HG03103 (cell line): Measurements from ENCODE around the gene TYR.
"Not testable (repeated sequence)": the region's sequence is repeated elsewhere in the genome, so short reads cannot be mapped to it uniquely, and the experiment has no call there.

Experiments used
- ATAC-seq: cut with Tn5 transposase; IDR thresholded peaks from one replicate; pipeline ENCODE4 v1.9.1; 2021; ENCODE audit warnings: low read depth; ENCODE audit not compliant: unreplicated experiment

Gene TYR

GRCh38 chr11:89267660-89268302 is 90.1 kb downstream of the TYR start:
- ATAC-seq = no peak

DNA sequence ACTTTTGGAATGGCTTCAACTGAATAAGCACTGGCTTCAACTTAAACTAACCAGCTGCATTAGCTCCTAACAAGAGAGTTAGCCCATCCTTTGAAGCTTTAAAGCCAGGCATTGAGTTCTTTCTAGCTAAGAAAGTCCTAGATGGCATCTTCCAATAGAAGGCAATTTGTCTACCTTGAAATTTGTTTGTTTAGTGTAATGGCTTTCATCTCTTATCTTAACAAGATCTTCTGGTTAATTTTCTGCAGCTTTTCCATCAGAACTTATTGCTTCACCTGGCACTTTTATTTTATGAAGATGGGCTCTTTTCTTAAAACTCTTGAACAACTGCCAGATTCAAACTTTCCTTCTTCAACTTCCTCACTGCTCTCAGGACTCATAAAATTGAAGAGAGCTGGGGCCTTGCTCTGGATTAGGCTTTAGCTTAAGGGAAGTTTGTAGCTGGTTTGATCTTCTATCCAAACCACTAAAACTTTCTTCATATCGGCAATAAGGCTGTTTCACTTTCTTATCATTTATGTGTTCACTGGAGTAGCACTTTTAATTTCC is 94.9 kb downstream of the TYR start:
- not testable (repeated sequence) for ATAC-seq

- ATAC-seq = not testable (repeated sequence)
Observed at GRCh38 chr11:89273220-89273619, 95.5 kb downstream of the TYR start.

GRCh38 chr11:89275966-89276365 is 98.3 kb downstream of the TYR start:
- no peak for ATAC-seq

DNA sequence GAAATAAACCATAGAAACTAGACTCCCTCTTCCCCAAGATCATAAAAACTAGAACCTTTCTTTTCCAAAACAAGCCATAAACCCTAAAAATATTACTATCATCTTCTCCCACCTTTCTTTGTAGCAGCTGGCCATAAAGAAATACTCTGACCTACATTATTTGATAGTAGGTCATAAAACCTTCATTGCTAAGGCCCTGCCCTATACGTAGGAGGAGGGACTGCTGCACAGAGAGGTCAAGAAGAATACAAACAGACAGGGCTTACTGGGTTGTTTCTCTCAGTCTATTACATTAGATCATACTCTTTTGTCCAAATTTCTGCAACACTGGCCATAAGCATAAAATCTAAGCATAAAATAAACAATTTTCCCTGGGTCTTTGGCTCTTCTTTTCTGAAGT is 101.5 kb downstream of the TYR start:
- ATAC-seq = no peak

- not testable (repeated sequence) for ATAC-seq
Observed at GRCh38 chr11:89281032-89281677, 103.5 kb downstream of the TYR start.

DNA sequence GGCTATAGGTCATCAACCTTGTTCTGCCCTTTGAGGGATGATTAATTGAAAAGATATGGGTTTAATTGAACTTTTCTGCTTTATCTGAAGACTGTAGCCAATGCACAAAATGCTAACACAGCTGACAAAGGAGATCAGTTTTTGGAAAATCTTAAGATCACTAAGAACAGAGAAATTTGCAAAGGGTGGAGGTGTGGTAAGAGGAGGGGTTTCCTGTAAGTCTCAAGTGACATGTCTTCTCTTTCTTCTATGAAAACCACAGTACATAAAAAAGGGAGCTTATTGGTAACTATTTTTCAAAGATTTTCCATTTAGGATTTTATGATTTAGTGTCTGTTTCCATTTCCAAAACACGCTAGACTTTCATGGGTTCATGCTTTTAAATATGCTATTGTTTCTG is 108.9 kb downstream of the TYR start:
- ATAC-seq = not testable (repeated sequence)

DNA sequence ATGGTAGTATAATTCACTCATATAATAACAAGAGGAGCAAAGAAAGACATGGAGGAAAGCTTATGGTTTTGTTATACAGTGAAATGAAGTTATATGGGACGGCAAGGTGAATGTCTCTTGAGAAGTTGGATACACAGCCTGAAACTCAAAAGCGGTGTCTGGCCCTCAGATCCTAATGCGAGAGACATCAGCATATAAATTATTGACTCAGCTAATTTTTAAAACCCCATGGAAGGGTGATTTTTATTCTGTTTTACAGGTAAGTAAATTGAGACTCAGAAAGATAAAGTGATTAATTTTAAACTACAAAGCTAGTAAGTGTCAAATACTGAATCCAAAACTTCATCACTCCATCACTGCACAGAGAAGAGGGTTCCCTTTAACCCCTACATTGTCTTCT is 110.3 kb downstream of the TYR start:
- ATAC-seq = not testable (repeated sequence)

DNA sequence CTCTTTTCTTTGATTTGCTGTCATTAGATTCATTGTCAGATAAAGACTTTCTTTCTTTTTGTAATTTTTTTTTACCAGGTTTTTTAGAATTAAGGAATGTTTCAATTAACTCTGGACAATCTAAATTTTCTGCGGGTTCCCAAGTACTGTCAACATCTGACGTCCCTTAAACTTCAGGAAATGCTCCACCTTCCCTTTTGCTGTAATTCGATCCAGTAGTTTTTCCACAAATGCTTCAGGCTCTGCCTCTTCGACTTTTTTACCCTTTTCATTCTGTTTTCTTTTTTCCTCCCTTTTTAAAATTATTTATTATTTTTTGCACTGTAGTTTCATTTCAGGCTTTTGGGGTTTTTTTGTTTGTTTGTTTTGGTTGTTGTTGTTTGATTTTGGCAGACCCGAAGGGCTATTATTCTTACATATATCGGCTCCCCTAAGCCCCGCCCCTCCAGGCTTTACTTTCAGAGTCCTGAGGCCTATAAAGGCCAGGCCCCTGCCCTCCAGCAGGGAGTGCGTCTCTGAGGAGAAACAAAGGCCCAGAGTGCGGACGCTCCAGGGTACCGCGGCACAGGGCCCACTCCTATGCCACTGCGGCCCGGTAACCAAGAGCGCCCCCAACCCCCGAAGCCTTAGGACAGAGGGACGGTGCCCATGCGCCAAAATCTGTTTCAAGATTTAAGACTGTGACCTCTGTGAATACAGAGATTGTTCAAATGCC is 116.4 kb downstream of the TYR start:
- ATAC-seq = no peak

DNA sequence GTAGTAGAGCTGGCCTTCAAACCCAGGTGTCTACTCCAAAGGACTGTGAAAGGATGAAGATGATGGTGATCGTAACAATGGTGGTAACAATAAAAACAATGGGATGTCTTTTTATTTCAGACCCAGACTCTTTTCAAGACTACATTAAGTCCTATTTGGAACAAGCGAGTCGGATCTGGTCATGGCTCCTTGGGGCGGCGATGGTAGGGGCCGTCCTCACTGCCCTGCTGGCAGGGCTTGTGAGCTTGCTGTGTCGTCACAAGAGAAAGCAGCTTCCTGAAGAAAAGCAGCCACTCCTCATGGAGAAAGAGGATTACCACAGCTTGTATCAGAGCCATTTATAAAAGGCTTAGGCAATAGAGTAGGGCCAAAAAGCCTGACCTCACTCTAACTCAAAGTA is 117.3 kb downstream of the TYR start:
- not testable (repeated sequence) for ATAC-seq

- not testable (repeated sequence) for ATAC-seq
Observed at GRCh38 chr11:89303029-89303428, 125.4 kb downstream of the TYR start.

DNA sequence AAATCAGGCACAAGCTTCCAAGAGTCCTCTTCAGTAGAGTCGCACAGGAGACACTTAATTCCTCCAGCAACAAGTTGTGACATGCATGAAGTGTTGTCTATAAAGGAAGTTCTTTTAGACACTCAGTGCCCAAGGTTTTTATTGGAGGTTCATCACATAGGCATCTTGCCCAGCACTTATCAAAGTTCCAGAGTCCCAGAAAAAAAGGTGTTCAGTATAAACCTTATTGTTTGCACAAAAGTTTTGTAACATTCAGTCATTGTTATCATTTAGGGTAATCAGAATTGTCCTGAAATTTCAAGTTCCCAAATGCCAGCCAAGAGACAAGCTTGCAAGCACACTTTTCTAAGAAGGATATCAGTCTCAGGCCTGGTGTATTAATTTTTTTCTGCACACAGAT is 130.6 kb downstream of the TYR start:
- not testable (repeated sequence) for ATAC-seq

GRCh38 chr11:89309321-89309985 is 131.8 kb downstream of the TYR start:
- not testable (repeated sequence) for ATAC-seq

DNA sequence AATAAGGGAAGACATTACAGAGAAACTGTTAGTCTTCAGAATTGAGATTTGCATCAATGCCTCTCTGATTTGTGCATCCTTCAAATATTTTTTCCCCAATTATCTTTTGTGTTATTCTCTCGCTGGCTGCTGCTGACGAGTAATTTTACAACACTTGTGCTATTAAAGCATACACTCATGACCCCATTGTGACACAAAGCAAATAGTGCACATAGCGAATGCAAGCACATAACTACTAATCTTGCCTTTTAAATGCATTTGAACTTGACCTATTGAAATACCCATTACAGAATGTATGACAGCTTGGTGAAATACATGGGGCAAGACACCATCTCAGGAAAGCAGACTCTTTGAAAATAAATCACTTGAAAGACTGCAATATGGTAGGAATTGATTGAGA is 132.9 kb downstream of the TYR start:
- ATAC-seq = not testable (repeated sequence)

- no peak for ATAC-seq
Observed at GRCh38 chr11:89321401-89321800, 143.7 kb downstream of the TYR start.

DNA sequence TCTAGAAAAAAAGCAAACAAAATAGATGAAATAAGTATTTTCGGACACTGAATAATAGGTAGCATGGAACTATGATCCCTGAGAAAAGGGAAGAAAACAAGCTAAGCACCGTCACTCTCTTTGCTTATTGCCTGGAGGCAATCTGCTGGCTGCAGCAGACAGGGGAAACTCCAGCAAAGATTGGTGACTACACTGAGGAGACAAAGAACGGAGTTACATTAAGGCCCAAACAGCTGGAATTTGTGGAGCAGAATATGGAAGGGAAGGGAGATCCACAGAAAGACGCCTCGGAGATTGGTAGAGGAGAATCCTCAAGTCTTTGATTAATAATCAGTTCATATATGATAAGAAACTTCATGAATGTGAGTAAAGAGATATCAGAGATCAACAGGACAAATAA is 150.2 kb downstream of the TYR start:
- no peak for ATAC-seq

GRCh38 chr11:89331940-89332339 is 154.3 kb downstream of the TYR start:
- not testable (repeated sequence) for ATAC-seq

- ATAC-seq = not testable (repeated sequence)
Observed at GRCh38 chr11:89333704-89334103, 156.0 kb downstream of the TYR start.

GRCh38 chr11:89337100-89337650 is 159.5 kb downstream of the TYR start:
- ATAC-seq = not testable (repeated sequence)

- not testable (repeated sequence) for ATAC-seq
Observed at GRCh38 chr11:89338073-89338472, 160.4 kb downstream of the TYR start.
